Suprapubic skin (tissue), 4 donors: Measurements from ENCODE around the gene STIM2.

Experiments used
- EP300 ChIP-seq: sonication (generic); formaldehyde crosslinking; IDR thresholded peaks from one replicate; pipeline ENCODE4 v1.6.1; 2017; ENCODE audit warnings: antibody characterized with exemption
- POLR2A ChIP-seq, 2 donors: fragments of 450-650 bp; IDR thresholded peaks; one replicate each; pipeline ENCODE4 v1.6.1; 2017; ENCODE audit warnings: antibody characterized with exemption in 2 of 2, mild to moderate bottlenecking in 2 of 2, moderate library complexity in 2 of 2
- POLR2AphosphoS5 ChIP-seq, 3 donors: sonication (generic); formaldehyde crosslinking; IDR thresholded peaks; one replicate each; pipeline ENCODE4 v1.6.1; 2017; ENCODE audit warnings: antibody characterized with exemption in 3 of 3
- TF ChIP-seq, protein P1 (sequence below), 2 donors: fragments of 200-600 bp in 1 of 2; fragments of 450-650 bp in 1 of 2; sonication (generic) in 1 of 2; IDR thresholded peaks; one replicate each; pipeline ENCODE4 v1.5.1; 2016 to 2019; ENCODE audit warnings: antibody characterized with exemption in 2 of 2, mild to moderate bottlenecking in 1 of 2, moderate library complexity in 1 of 2

DNA sequence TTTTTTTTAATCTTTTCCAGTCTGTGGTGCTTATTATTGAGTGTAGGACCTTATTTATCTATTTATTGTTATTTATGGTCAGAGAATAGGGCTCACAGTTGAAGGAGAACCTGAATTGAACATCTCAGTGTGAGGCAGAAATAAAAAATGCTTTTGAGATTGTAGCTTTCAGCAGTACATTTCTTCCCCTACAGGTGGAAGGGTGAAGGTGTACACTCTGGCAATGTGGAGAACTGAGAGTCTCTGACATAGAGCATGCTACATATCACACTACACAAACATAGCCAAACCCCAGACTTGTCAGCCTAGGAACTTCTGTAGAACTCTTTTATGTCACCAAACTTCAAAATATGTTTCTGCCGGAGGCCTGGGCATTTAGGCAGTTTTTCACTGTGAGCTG lies 140.2 kb downstream of the STIM2 start:
- TF ChIP-seq, protein P1, sequence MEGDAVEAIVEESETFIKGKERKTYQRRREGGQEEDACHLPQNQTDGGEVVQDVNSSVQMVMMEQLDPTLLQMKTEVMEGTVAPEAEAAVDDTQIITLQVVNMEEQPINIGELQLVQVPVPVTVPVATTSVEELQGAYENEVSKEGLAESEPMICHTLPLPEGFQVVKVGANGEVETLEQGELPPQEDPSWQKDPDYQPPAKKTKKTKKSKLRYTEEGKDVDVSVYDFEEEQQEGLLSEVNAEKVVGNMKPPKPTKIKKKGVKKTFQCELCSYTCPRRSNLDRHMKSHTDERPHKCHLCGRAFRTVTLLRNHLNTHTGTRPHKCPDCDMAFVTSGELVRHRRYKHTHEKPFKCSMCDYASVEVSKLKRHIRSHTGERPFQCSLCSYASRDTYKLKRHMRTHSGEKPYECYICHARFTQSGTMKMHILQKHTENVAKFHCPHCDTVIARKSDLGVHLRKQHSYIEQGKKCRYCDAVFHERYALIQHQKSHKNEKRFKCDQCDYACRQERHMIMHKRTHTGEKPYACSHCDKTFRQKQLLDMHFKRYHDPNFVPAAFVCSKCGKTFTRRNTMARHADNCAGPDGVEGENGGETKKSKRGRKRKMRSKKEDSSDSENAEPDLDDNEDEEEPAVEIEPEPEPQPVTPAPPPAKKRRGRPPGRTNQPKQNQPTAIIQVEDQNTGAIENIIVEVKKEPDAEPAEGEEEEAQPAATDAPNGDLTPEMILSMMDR (IDR thresholded peaks at IDR 0.05), result peak in 1 of 2 donors; percentile 25
- TF ChIP-seq POLR2AphosphoS5 (IDR thresholded peaks at IDR 0.05) (no peak), POLR2A (IDR thresholded peaks at IDR 0.05) (no peak), EP300 (no peak)
